Kidney (tissue), 14 donors: ENCODE measurements around the gene SLC24A1. TPM values are rescaled to one million over a fixed set of nuclear protein-coding genes. Genes with fewer than 3 reads are reported as not detected.

ENCODE experiments used
- DNase-seq, 5 donors: peaks; one replicate each; pipeline ENCODE4 v3.0.0-alpha.2; 2013 to 2020
- FAIRE-seq: peaks from 2 replicates; lab custom pipeline; 2012; peaks lifted over from hg19 to GRCh38; lab: Jason Lieb, UNC
- H3K27ac ChIP-seq, 2 donors: one replicate each; pipeline ENCODE4 v1.7.0; 2013; ENCODE audit warnings: low read depth in 2 of 2, low read length in 2 of 2, inconsistent platforms in 1 of 2
- H3K27me3 ChIP-seq: one replicate; pipeline ENCODE4 v1.7.1; 2013; ENCODE audit warnings: low read length, inconsistent platforms; ENCODE audit not compliant: control insufficient read depth, insufficient read depth
- H3K36me3 ChIP-seq, 3 donors: one replicate each; pipeline versions ENCODE4 v1.7.0 to v1.7.1; 2013; ENCODE audit warnings: low read length in 3 of 3, control low read depth in 1 of 3, inconsistent platforms in 1 of 3; ENCODE audit not compliant: insufficient read depth in 3 of 3, control insufficient read depth in 2 of 3
- H3K4me1 ChIP-seq, 3 donors: one replicate each; pipeline versions ENCODE4 v1.7.0 to v1.7.1; 2013; ENCODE audit warnings: low read length in 3 of 3, inconsistent platforms in 1 of 3, low read depth in 1 of 3; ENCODE audit not compliant: control insufficient read depth in 2 of 3, insufficient read depth in 2 of 3
- H3K4me3 ChIP-seq, 3 donors: one replicate each; pipeline versions ENCODE4 v1.7.0 to v1.8.1; 2013; ENCODE audit warnings: low read length in 3 of 3, control low read depth in 1 of 3, inconsistent platforms in 1 of 3
- H3K9ac ChIP-seq, 3 donors: one replicate each; pipeline versions ENCODE4 v1.7.0 to v1.7.1; 2013; ENCODE audit warnings: low read length in 3 of 3, control low read depth in 1 of 3, inconsistent platforms in 1 of 3
- H3K9me3 ChIP-seq, 3 donors: one replicate each; pipeline versions ENCODE4 v1.7.0 to v1.7.1; 2013; ENCODE audit warnings: low read length in 3 of 3, control low read depth in 1 of 3, inconsistent platforms in 1 of 3; ENCODE audit not compliant: control insufficient read depth in 2 of 3, insufficient read depth in 1 of 3
- CTCF ChIP-seq: IDR thresholded peaks from 3 replicates; pipeline ENCODE4 v1.5.1; 2012; ENCODE audit warnings: mild to moderate bottlenecking, moderate library complexity, borderline replicate concordance; ENCODE audit not compliant: insufficient read depth; ENCODE audit errors: extremely low read depth
- intact Hi-C: fragments of 100-400 bp; cut with DNase I; formaldehyde crosslinking; loops from one replicate; pipeline ENCODE4 v1.11.1; 2022
- polyA plus RNA-seq: library from polyadenylated mRNA; stranded (reverse); fragments of 350-450 nt; fragmentation: Illumina TruSeq; extraction: RNeasy Lipid Tissue Mini Kit (QIAGEN cat#74804); gene quantifications from one replicate; pipeline ENCODE4 v1.2.3, GENCODE V29; 2014; ENCODE audit warnings: low read depth, low replicate concordance; ENCODE audit not compliant: insufficient read depth
- total RNA-seq: library from RNA; stranded (reverse); fragmentation: NEBNext Ultra II Directional; extraction: Animal tissue kit (Norgen Biotek cat#: 25700); gene quantifications from one replicate; pipeline ENCODE4 v1.2.1, GENCODE V29; 2021
- donor health status: control.
- donor health status: control.
- donor health status: control.
- donor health status: control.
- donor health status: control.
- donor health status: DM: yes; HTN: yes; CAD: no.
- donor health status: Normal renal cell carcinoma (clear cell type).

The SLC24A1 gene
- total and polyA plus RNA-seq, 2 donors from 2014 or later: 4.9 to 18.9 TPM

- intact Hi-C loops: no loop called here
- H3K9me3 ChIP-seq: no peaks in the 10 kb centered on the region
- no peak overlapping the region for H3K4me3 ChIP-seq
- H3K27me3 ChIP-seq: no peaks in the 10 kb centered on the region
- no peak for FAIRE-seq
- peaks cover 0 to 17% (median 8%) of the 10 kb centered on the region in 3 donors for H3K36me3 ChIP-seq
- TF ChIP-seq CTCF: no peak
- peak in 3 of 5 donors; percentile 44 to 60 (median 48) for DNase-seq
- H3K4me1 ChIP-seq: no peaks in the 10 kb centered on the region
- no peak overlapping the region for H3K27ac ChIP-seq
- H3K9ac ChIP-seq: no peak overlapping the region
Observed at GRCh38 chr15:65663521-65663920, 41.8 kb downstream of the SLC24A1 start.

DNA sequence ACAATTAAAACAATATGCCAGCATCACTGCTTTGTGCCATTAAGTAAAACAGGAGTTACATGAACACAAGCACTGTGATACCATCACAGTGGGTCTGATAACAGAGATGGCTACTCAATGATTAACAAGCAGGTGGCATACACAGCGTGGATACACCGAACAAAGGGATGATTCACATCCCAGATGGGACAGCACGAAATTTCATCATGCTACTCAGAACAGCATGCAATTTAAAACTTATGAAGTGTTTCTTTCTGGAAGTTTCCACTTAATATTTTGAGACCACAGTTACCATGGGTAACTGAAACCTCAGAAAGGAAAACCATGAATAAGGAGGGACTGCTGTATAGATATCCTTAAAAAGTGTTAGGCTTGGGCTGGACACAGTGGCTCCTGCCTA lies 44.5 kb downstream of the SLC24A1 start:
- intact Hi-C loops: no loop called here
- Histone ChIP-seq H3K9me3 (no peaks in the 10 kb centered on the region), H3K27ac (no peak overlapping the region), H3K27me3 (no peaks in the 10 kb centered on the region), H3K36me3 (peaks cover 0 to 16% (median 11%) of the 10 kb centered on the region in 3 donors), H3K9ac (no peak overlapping the region), H3K4me1 (no peaks in the 10 kb centered on the region), H3K4me3 (no peak overlapping the region)
- DNase-seq (no peak), FAIRE-seq (no peak)
- TF ChIP-seq CTCF: no peak

- FAIRE-seq: no peak
- H3K36me3 ChIP-seq: peaks cover 0 to 8% (median 0%) of the 10 kb centered on the region in 3 donors
Observed at GRCh38 chr15:65675551-65675950, 53.8 kb downstream of the SLC24A1 start.

More at GRCh38 chr15:65675551-65675950, 53.8 kb downstream of the SLC24A1 start:
- Histone ChIP-seq H3K9ac (no peak overlapping the region), H3K27me3 (no peaks in the 10 kb centered on the region), H3K4me1 (no peaks in the 10 kb centered on the region), H3K4me3 (no peak overlapping the region), H3K9me3 (no peaks in the 10 kb centered on the region), H3K27ac (no peak overlapping the region)
- DNase-seq: no peak
- intact Hi-C loops: no loop called here
- no peak for TF ChIP-seq CTCF
